HepG2 (cell line): Measurements from ENCODE around the gene NECTIN2. TPM values are rescaled to one million over a fixed set of nuclear protein-coding genes. Genes with fewer than 3 reads are reported as not detected.
A peak's percentile ranks its signal among the peaks of the same experiment; 100 is the strongest.

Source experiments
- MBNL3 ChIP-seq: fragments of 250-450 bp; sonication (Bioruptor Pico); conservative IDR thresholded peaks from 2 replicates; pipeline ENCODE4 v1.8.0; 2022; ENCODE audit warnings: mild to moderate bottlenecking, inconsistent platforms
- RBM39 ChIP-seq: fragments of 200-400 bp; formaldehyde crosslinking; IDR thresholded peaks from one replicate; pipeline ENCODE4 v1.6.1; 2018; ENCODE audit warnings: antibody characterized with exemption, mild to moderate bottlenecking, low read depth, low read length; ENCODE audit not compliant: poor library complexity, severe bottlenecking
- SRY ChIP-seq: sonication (generic); formaldehyde crosslinking; IDR thresholded peaks from 2 replicates; pipeline ENCODE4 v1.8.0; 2022; ENCODE audit warnings: mild to moderate bottlenecking, missing genetic modification reagents
- ZNF253 ChIP-seq: sonication (generic); formaldehyde crosslinking; IDR thresholded peaks from 2 replicates; pipeline ENCODE4 v1.8.0; 2022; ENCODE audit warnings: mild to moderate bottlenecking, missing genetic modification reagents, borderline replicate concordance
- ZNF747 ChIP-seq: sonication (generic); formaldehyde crosslinking; IDR thresholded peaks from 2 replicates; pipeline ENCODE4 v1.8.1; 2023; ENCODE audit warnings: missing genetic modification reagents, mild to moderate bottlenecking, borderline replicate concordance
- polyA plus RNA-seq, 8 experiments: library from polyadenylated mRNA; depleted of rRNA in 3 of 8; stranded (reverse) in 7 of 8; unstranded in 1 of 8; fragments of >200 nt; fragmentation: Illumina TruSeq in 4 of 8; extraction: Trizol in 4 of 8; gene quantifications; 2 replicates each; pipeline versions ENCODE4 v1.2.1 to v1.2.3, GENCODE V29; 2011 to 2016; ENCODE audit warnings: low read depth in 4 of 8, missing spikeins in 1 of 8, mixed read lengths in 1 of 8; ENCODE audit not compliant: insufficient read depth in 1 of 8
- total RNA-seq, 5 experiments: library from RNA; depleted of rRNA; stranded (reverse); fragments of >200 nt; fragmentation: Illumina TruSeq; extraction: Trizol; gene quantifications; 2 replicates each; pipeline ENCODE4 v1.2.3, GENCODE V29; 2016; ENCODE audit warnings: low read depth in 1 of 5
- TF ChIP-seq, protein P1 (sequence below), 2 experiments: sonication (generic) in 1 of 2; formaldehyde crosslinking in 1 of 2; IDR thresholded peaks; 2 replicates each; pipeline versions ENCODE4 v1.4.0 to v1.6.1; 2016 to 2020; ENCODE audit warnings: borderline replicate concordance in 1 of 2, low read depth in 1 of 2, mild to moderate bottlenecking in 1 of 2, missing genetic modification reagents in 1 of 2
- TF ChIP-seq, protein P2 (sequence below): sonication (generic); formaldehyde crosslinking; conservative IDR thresholded peaks from 2 replicates; pipeline ENCODE4 v1.8.1; 2023; ENCODE audit warnings: missing genetic modification reagents
- TF ChIP-seq, protein P3 (sequence below), 2 experiments: sonication (generic) in 1 of 2; formaldehyde crosslinking in 1 of 2; IDR thresholded peaks; 2 replicates each; pipeline versions ENCODE4 v1.5.1 to v1.6.1; 2011 to 2020; ENCODE audit warnings: borderline replicate concordance in 1 of 2, low read depth in 1 of 2, low read length in 1 of 2, mild to moderate bottlenecking in 1 of 2, missing genetic modification reagents in 1 of 2, moderate library complexity in 1 of 2
- TF ChIP-seq, protein P4 (sequence below): sonication (generic); formaldehyde crosslinking; conservative IDR thresholded peaks from 2 replicates; pipeline ENCODE4 v1.4.0; 2020; ENCODE audit warnings: missing genetic modification reagents
- TF ChIP-seq, protein P5 (sequence below): sonication (generic); formaldehyde crosslinking; IDR thresholded peaks from 2 replicates; pipeline ENCODE4 v1.4.0; 2020; ENCODE audit warnings: mild to moderate bottlenecking, missing genetic modification reagents

NECTIN2 gene
- total and polyA plus RNA-seq, 2 of the 13 experiments (the other 11 are each of a cell fraction or from before 2014, with no cell fraction given): 75.4 to 114 TPM

DNA sequence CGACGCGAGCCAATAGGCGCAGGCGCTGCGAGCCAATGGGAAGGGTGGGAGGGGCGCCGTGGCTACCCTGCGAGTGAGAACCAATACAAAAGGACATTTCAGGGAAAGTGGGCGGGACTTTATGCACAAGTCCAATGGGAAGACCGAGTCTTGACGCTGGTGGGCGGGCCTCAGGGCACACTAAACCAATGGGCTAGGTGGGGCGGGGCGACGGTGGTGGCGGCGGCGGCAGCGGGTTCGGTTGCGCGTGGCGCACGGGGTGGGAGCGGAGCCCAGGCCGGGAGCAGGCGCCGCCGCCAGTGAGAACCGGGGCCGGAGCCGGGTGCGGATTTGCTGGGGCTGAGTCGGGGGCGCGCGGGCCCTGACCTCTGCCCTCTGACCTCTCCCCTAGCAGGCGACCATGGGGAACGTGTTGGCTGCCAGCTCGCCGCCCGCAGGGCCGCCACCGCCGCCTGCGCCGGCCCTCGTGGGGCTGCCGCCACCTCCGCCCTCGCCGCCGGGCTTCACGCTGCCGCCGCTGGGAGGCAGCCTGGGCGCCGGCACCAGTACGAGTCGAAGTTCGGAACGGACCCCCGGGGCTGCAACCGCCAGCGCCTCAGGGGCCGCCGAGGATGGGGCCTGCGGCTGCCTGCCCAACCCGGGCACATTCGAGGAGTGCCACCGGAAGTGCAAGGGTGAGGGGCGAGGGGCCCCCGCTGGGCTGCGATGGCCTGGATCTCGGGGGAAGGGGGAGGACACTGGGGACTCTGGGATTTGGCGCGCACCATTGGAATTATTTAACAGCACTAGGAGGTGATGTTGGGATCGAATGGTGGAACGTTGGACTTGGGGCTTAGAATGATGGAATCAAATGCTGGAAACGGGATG, 45.2 kb downstream of the NECTIN2 start, which contains the start of gene TOMM40 (continued):
- TF ChIP-seq, protein P1, sequence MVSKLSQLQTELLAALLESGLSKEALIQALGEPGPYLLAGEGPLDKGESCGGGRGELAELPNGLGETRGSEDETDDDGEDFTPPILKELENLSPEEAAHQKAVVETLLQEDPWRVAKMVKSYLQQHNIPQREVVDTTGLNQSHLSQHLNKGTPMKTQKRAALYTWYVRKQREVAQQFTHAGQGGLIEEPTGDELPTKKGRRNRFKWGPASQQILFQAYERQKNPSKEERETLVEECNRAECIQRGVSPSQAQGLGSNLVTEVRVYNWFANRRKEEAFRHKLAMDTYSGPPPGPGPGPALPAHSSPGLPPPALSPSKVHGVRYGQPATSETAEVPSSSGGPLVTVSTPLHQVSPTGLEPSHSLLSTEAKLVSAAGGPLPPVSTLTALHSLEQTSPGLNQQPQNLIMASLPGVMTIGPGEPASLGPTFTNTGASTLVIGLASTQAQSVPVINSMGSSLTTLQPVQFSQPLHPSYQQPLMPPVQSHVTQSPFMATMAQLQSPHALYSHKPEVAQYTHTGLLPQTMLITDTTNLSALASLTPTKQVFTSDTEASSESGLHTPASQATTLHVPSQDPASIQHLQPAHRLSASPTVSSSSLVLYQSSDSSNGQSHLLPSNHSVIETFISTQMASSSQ (IDR thresholded peaks at IDR 0.05; ENCODE audit: low read depth): no peak
- TF ChIP-seq, protein P1 (CRISPR knock-in tag; IDR thresholded peaks at IDR 0.05; ENCODE audit: borderline replicate concordance): peak; percentile 62; the same call in 1 of the 2 replicates
- TF ChIP-seq RBM39 (no peak), ZNF747 (CRISPR knock-in tag) (no peak), ZNF253 (CRISPR knock-in tag) (no peak), MBNL3 (no peak), SRY (CRISPR knock-in tag) (0 out of 2 replicates have a peak, but pooled peaks have one; percentile 53)
- TF ChIP-seq, protein P2, sequence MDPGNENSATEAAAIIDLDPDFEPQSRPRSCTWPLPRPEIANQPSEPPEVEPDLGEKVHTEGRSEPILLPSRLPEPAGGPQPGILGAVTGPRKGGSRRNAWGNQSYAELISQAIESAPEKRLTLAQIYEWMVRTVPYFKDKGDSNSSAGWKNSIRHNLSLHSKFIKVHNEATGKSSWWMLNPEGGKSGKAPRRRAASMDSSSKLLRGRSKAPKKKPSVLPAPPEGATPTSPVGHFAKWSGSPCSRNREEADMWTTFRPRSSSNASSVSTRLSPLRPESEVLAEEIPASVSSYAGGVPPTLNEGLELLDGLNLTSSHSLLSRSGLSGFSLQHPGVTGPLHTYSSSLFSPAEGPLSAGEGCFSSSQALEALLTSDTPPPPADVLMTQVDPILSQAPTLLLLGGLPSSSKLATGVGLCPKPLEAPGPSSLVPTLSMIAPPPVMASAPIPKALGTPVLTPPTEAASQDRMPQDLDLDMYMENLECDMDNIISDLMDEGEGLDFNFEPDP (CRISPR knock-in tag): no peak
- TF ChIP-seq, protein P3, sequence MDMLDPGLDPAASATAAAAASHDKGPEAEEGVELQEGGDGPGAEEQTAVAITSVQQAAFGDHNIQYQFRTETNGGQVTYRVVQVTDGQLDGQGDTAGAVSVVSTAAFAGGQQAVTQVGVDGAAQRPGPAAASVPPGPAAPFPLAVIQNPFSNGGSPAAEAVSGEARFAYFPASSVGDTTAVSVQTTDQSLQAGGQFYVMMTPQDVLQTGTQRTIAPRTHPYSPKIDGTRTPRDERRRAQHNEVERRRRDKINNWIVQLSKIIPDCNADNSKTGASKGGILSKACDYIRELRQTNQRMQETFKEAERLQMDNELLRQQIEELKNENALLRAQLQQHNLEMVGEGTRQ (IDR thresholded peaks at IDR 0.05; ENCODE audit: low read depth, low read length): no peak
- TF ChIP-seq, protein P3 (CRISPR knock-in tag; IDR thresholded peaks at IDR 0.05; ENCODE audit: borderline replicate concordance): no peak
- TF ChIP-seq, protein P4, sequence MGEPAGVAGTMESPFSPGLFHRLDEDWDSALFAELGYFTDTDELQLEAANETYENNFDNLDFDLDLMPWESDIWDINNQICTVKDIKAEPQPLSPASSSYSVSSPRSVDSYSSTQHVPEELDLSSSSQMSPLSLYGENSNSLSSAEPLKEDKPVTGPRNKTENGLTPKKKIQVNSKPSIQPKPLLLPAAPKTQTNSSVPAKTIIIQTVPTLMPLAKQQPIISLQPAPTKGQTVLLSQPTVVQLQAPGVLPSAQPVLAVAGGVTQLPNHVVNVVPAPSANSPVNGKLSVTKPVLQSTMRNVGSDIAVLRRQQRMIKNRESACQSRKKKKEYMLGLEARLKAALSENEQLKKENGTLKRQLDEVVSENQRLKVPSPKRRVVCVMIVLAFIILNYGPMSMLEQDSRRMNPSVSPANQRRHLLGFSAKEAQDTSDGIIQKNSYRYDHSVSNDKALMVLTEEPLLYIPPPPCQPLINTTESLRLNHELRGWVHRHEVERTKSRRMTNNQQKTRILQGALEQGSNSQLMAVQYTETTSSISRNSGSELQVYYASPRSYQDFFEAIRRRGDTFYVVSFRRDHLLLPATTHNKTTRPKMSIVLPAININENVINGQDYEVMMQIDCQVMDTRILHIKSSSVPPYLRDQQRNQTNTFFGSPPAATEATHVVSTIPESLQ: no peak
- TF ChIP-seq, protein P5, sequence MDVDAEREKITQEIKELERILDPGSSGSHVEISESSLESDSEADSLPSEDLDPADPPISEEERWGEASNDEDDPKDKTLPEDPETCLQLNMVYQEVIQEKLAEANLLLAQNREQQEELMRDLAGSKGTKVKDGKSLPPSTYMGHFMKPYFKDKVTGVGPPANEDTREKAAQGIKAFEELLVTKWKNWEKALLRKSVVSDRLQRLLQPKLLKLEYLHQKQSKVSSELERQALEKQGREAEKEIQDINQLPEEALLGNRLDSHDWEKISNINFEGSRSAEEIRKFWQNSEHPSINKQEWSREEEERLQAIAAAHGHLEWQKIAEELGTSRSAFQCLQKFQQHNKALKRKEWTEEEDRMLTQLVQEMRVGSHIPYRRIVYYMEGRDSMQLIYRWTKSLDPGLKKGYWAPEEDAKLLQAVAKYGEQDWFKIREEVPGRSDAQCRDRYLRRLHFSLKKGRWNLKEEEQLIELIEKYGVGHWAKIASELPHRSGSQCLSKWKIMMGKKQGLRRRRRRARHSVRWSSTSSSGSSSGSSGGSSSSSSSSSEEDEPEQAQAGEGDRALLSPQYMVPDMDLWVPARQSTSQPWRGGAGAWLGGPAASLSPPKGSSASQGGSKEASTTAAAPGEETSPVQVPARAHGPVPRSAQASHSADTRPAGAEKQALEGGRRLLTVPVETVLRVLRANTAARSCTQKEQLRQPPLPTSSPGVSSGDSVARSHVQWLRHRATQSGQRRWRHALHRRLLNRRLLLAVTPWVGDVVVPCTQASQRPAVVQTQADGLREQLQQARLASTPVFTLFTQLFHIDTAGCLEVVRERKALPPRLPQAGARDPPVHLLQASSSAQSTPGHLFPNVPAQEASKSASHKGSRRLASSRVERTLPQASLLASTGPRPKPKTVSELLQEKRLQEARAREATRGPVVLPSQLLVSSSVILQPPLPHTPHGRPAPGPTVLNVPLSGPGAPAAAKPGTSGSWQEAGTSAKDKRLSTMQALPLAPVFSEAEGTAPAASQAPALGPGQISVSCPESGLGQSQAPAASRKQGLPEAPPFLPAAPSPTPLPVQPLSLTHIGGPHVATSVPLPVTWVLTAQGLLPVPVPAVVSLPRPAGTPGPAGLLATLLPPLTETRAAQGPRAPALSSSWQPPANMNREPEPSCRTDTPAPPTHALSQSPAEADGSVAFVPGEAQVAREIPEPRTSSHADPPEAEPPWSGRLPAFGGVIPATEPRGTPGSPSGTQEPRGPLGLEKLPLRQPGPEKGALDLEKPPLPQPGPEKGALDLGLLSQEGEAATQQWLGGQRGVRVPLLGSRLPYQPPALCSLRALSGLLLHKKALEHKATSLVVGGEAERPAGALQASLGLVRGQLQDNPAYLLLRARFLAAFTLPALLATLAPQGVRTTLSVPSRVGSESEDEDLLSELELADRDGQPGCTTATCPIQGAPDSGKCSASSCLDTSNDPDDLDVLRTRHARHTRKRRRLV (CRISPR knock-in tag): no peak
